ENCODE measurements around the gene SANBR. TPM values are rescaled to one million over a fixed set of nuclear protein-coding genes. Genes with fewer than 3 reads are reported as not detected.
"Not testable (repeated sequence)": the region's sequence is repeated elsewhere in the genome, so short reads cannot be mapped to it uniquely, and the experiment has no call there.

Gene SANBR
- 6.9 and 17.3 TPM in 2 replicates for total RNA-seq (2014; rRNA removed; shearing (Covaris generic))

GRCh38 chr2:61065714-61066709 lies at the start of gene SANBR:
Gene SANBR, plus strand, starts transcription at chr2:61065871. Its CDS starts 4,480 bp downstream, at chr2:61070351.
- peak; percentile 94 for DNase-seq (ENCODE audit: low read depth)

GRCh38 chr2:61015976-61016375 lies 49.7 kb upstream of the SANBR start:
- no peak for DNase-seq (ENCODE audit: low read depth)

DNA sequence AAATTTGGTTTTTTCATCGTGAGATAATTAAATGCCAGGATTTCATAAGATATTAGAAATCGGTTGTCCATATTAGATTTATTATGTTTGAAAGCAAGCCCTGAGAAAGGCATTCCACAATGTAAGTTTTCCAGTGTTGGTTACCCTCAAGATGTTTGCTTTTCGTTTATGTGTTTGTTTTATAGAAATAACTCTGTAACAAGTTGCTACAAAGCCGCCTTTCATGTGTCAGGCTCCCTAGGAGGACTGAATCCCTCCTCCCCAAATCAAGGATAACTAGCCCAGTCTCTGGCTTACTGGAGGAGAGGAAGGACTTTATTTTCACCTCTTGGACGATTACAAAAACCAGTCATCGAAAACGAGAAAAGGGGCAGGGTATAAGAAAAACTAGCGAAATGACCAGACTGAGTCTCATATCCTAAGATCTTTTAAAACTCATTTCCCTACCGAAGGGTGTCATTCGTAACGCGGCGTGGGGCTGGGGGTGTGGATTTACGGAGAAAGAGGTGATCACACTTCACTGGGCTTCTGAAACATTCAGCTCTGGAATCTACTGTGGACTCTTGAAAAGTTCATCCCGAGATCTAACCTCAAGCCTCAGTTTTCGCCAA lies 49.2 kb upstream of the SANBR start:
- DNase-seq (ENCODE audit: low read depth): no peak

DNA sequence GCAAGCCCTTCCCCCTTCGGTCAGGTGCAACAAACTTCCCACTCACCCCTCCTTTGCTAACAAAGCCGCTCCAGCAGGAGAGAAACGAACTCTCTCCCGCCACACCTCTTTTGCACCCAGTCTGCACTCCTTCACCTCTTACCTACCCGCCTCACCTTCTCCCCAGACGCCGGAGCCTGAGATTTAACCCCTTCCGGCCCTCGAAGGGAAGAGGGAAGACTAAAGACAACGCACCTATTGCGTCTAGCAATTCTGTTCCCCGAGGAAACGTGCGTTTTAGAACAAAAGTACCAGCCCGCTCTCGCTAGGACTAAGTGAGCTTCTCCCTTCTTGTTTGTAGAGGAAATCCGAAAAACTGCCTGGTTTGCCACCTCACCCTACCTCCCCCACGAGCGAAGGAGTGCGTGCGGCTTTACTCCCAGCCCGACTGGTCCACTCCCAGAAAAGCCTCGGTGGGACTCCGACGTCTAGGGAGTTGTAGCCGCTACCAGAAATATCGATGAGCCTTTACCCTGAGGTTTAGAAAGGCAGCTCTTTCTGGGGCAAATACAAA lies 48.6 kb upstream of the SANBR start:
- DNase-seq (ENCODE audit: low read depth): peak; percentile 74

GRCh38 chr2:61017556-61018317 lies 47.9 kb upstream of the SANBR start, which contains the start of the genes PEX13 and PUS10:
Gene PEX13, plus strand, starts transcription at chr2:61017720. Its CDS starts 40 bp downstream, at chr2:61017760.
Gene PUS10, minus strand, starts transcription at chr2:61018255. Its CDS starts 6,365 bp downstream, at chr2:61011890.
- DNase-seq (ENCODE audit: low read depth): peak; percentile 83

DNA sequence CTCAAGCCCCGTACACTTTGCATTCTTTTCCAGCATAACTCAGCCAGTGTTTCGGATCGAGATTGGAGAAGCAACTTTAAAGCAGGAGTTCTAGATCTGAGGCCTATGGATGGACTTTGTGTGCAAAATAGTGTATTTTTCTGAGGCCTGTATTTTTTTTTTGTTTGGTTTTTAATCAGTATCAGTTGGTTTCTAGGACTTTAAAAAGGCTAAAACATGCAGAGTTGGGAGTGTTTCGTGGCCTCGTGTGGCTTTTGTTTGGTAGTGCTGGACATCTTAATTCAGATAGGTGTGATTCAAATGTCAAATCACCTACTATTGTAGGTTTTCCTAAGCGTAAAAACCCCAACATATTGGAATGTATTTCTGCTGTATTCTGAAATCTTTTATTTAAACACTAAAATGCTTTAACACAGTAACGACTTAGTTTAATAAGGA lies 47.3 kb upstream of the SANBR start:
- no peak for DNase-seq (ENCODE audit: low read depth)

DNA sequence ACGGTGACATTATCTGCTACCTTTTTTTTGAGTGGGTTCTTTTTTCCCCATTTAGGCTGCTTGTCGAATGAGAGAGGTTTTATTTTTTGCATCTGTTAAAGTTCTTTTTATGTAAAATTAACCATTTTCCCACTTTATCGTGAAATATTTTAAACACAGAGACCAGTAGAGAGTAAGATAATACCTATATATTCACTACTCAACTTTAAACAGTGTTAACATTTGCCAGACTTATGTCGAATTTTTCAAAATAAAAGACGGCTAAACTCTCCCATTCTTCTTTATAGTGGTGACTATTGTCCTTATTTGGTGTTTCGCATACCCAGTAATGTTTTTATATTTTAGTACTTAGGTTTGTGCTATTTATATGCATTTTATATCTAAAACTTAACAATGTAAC lies 46.9 kb upstream of the SANBR start:
- DNase-seq (ENCODE audit: low read depth): no peak

GRCh38 chr2:61021228-61021660 lies 44.4 kb upstream of the SANBR start:
- no peak for DNase-seq (ENCODE audit: low read depth)

- DNase-seq (ENCODE audit: low read depth): no peak
These were observed 42.0 kb upstream of the SANBR start for GRCh38 chr2:61023670-61024069.

GRCh38 chr2:61029533-61029932 lies 36.1 kb upstream of the SANBR start:
- no peak for DNase-seq (ENCODE audit: low read depth)

DNA sequence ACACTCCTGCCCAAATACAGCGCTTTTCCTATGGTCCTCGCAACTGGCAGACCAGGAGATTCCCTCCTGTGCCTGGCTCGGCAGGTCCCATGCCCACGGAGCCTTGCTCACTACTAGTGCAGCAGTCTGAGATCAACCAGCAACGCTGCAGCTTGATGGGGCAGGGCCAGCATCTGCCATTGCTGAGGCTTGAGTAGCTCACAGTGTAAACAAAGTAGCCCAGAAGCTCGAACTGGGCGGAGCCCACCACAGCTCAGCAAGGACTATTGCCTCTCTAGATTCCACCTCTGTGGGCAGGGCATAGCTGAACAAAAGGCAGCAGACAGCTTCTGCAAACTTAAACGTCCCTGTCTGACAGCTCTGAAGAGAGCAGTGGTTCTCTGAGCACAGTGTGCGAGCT lies 31.1 kb upstream of the SANBR start:
- not testable (repeated sequence) for DNase-seq (ENCODE audit: low read depth)

DNA sequence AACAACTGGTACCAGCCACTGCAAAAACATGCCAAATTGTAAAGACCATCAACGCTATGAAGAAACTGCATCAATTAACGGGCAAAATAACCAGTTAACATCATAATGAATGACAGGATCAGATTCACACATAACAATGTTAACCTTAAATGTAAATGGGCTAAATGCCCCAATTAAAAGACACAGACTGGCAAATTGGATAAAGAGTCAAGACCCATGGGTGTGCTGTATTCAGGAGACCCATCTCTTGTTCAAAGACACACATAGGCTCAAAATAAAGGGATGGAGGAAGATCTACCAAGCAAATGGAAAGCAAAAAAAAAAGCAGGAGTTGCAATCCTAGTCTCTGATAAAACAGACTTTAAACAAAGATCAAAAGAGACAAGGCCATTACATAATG lies 29.0 kb upstream of the SANBR start:
- DNase-seq (ENCODE audit: low read depth): not testable (repeated sequence)

DNA sequence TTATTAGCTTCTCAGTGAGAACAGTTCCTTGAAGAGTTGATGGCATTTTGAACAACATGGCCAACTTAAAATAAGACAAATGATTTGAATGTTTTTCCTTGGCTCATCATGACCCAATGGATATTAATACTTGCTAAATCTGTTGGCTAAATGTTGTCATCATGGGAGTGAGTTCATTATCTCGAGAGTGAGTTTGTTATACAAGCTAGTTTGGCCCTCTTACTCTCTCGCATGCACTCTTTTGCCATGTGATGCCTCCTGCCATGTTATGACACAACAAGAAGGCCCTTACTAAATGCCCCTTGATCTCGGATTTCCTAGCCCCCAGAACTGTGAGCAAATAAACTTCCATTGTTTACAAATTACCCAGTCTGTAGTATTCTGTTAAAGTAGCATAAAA lies 22.9 kb upstream of the SANBR start:
- no peak for DNase-seq (ENCODE audit: low read depth)

- DNase-seq (ENCODE audit: low read depth): no peak
These were observed 21.0 kb upstream of the SANBR start for GRCh38 chr2:61044636-61045035.

DNA sequence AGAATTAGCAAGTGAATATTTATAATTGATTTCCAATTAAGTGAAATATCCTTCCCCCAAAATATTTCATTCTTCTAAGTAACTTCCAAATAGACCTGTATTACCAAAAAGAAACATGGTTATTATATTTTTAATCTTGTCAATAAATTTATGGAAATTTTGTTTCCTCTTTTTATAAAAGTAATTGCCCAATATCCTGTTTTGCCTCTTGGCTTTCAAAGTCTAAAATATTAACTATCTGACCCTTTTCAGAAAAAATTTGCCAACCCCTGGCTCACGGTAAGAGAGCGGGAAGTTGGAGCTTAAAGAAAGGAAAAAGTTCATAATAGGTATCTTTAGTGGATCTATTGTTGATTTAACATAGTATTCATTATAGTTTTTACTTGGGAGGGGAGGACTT lies 20.4 kb upstream of the SANBR start:
- no peak for DNase-seq (ENCODE audit: low read depth)

GRCh38 chr2:61045999-61046398 lies 19.7 kb upstream of the SANBR start:
- no peak for DNase-seq (ENCODE audit: low read depth)

GRCh38 chr2:61055557-61055956 lies 10.1 kb upstream of the SANBR start:
- DNase-seq (ENCODE audit: low read depth): no peak

DNA sequence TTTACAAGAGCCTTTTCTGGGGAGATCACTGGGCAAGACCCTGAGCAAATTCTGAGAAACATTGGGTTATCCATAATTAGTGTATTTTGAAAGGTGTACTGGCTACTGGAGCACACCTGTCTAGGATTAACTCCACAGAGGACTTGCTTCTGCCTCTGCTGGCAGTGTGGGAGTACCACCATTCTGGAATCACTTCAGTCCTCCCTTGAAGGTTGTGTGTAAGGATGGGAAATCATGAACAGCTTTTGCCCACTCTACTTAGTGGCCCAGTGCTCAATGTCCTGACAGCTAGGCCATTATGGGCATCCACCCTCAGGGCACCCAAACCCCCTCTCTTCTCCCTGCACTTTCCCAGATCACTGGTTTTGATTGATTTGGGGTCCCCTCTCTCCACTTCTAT lies 8.1 kb upstream of the SANBR start:
- DNase-seq (ENCODE audit: low read depth): no peak

DNA sequence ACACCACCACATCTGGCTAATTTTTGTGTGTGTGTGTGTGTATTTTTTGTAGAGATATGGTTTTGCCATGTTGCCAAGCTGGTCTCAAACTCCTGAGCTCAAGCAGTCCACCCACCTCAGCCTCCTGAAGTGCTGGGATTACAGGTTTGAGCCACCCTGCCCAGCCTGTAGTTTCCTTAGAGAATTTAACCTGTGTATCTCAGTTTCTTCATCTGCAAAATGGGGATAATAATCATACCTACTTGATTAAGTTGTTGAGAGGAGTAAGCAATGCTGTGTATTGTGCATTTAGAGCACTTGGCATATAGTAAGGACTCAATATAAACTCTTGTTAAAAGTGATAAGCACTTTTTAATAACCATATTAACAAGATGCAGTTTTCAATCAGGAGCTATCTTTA lies 6.3 kb upstream of the SANBR start:
- no peak for DNase-seq (ENCODE audit: low read depth)

DNA sequence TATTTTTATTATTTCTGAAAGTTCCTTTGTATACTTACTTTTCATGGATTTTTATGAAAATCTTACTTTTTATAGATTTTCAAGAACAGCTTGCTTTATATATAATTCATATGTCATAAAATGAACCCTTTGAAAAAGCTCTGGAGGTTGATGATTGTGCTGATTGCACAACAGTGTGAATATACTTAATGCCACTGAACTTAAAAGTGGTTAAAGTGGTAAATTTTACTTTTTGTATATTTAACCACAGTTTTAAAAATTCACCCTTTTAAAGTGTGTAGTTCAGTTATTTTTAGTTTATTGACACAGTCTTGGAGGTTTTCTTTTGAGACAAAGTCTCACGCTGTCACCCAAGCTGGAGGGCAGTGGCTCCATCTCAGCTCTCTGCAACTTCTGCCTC lies 8.4 kb downstream of the SANBR start:
- no peak for DNase-seq (ENCODE audit: low read depth)

DNA sequence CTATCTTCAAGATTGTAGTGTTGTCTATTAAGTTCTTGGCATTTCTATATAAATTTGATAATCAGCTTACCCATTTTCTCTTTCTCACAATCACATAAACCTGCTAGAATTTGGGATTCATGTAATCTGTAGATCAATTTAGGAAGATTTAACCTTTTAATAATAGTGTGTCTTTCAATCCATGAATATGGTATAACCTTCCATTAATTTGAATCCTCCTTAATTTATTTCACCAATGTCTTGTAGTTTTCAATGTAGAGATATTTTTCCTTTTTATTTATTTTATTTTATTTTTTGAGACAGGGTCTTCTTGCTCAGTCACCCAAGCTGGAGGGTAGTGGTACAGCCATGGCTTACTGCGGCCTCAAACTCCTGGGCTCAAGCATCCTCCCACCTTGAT lies 20.2 kb downstream of the SANBR start:
- no peak for DNase-seq (ENCODE audit: low read depth)

GRCh38 chr2:61089797-61090196 lies 24.1 kb downstream of the SANBR start:
- DNase-seq (ENCODE audit: low read depth): no peak

Data from Daoy (cell line).